Activated naive CD8-positive, alpha-beta T cell treated with anti-CD3 and anti-CD28 coated beads, Interleukin-2, amount 50 U/mL, for 24 hours (primary cell): Measurements from ENCODE around the gene TCF23.
"Not testable (repeated sequence)": the region's sequence is repeated elsewhere in the genome, so short reads cannot be mapped to it uniquely, and the experiment has no call there.

Experiments used
- ATAC-seq: fragments of 150-1000 bp; cut with Tn5 transposase; one replicate; pipeline ENCODE4 v1.10.0; 2021
- DNase-seq: peaks from one replicate; pipeline ENCODE4 v3.0.0; 2021
- H3K27ac Mint-ChIP-seq: one replicate; pipeline ENCODE4 v1.8.0; 2021; ENCODE audit warnings: mild to moderate bottlenecking, mixed read lengths
- H3K27me3 Mint-ChIP-seq: one replicate; pipeline ENCODE4 v1.8.0; 2021; ENCODE audit warnings: mixed read lengths
- H3K36me3 Mint-ChIP-seq: one replicate; pipeline ENCODE4 v1.8.0; 2021; ENCODE audit warnings: low read depth, mixed read lengths
- H3K4me1 Mint-ChIP-seq: one replicate; pipeline ENCODE4 v1.8.0; 2021; ENCODE audit warnings: mixed read lengths
- H3K4me3 Mint-ChIP-seq: one replicate; pipeline ENCODE4 v1.8.0; 2021; ENCODE audit warnings: mild to moderate bottlenecking, moderate library complexity, mixed read lengths
- H3K9me3 Mint-ChIP-seq: one replicate; pipeline ENCODE4 v1.8.0; 2021; ENCODE audit warnings: mixed read lengths

The TCF23 gene

GRCh38 chr2:27148801-27149439 is at the start of gene TCF23:
TCF23 (plus strand) TSS chr2:27149004; CDS start chr2:27149134, 130 bp downstream.
- ATAC-seq: no peak
- no peaks in the 10 kb centered on the region for H3K9me3 Mint-ChIP-seq
- peaks cover 9% of the 10 kb centered on the region for H3K27me3 Mint-ChIP-seq
- H3K4me1 Mint-ChIP-seq: peaks cover 2% of the 10 kb centered on the region
- no peak within 1 kb of the TSS for H3K4me3 Mint-ChIP-seq
- H3K36me3 Mint-ChIP-seq: no peaks in the 10 kb centered on the region
- no peak for DNase-seq
- no peak within 1 kb of the TSS for H3K27ac Mint-ChIP-seq

GRCh38 chr2:27099334-27099955 is 49.4 kb upstream of the TCF23 start:
- Mint-ChIP-seq H3K9me3 (no peaks in the 10 kb centered on the region), H3K27me3 (peaks cover 2% of the 10 kb centered on the region), H3K36me3 (no peaks in the 10 kb centered on the region), H3K4me1 (peaks cover 10% of the 10 kb centered on the region), H3K4me3 (no peak overlapping the region), H3K27ac (no peak overlapping the region)
- no peak for DNase-seq
- ATAC-seq: no peak

- no peaks in the 10 kb centered on the region for H3K36me3 Mint-ChIP-seq
- DNase-seq (no peak), ATAC-seq (no peak)
- H3K4me3 Mint-ChIP-seq: no peak overlapping the region
- H3K27ac Mint-ChIP-seq: no peak overlapping the region
- peaks cover 10% of the 10 kb centered on the region for H3K4me1 Mint-ChIP-seq
- no peaks in the 10 kb centered on the region for H3K9me3 Mint-ChIP-seq
- H3K27me3 Mint-ChIP-seq: peaks cover 2% of the 10 kb centered on the region
Observed at GRCh38 chr2:27100036-27100435, 48.8 kb upstream of the TCF23 start.

GRCh38 chr2:27102329-27102728 is 46.5 kb upstream of the TCF23 start:
- ATAC-seq: no peak

GRCh38 chr2:27105981-27106380 is 42.8 kb upstream of the TCF23 start:
- ATAC-seq (no peak), DNase-seq (no peak)
- H3K4me1 Mint-ChIP-seq: no peaks in the 10 kb centered on the region
- no peaks in the 10 kb centered on the region for H3K36me3 Mint-ChIP-seq
- peaks cover 6% of the 10 kb centered on the region for H3K27me3 Mint-ChIP-seq
- no peak overlapping the region for H3K27ac Mint-ChIP-seq
- H3K4me3 Mint-ChIP-seq: no peak overlapping the region
- H3K9me3 Mint-ChIP-seq: no peaks in the 10 kb centered on the region

More at GRCh38 chr2:27102329-27102728, 46.5 kb upstream of the TCF23 start:
- Mint-ChIP-seq H3K27me3 (peaks cover 4% of the 10 kb centered on the region), H3K4me3 (no peak overlapping the region), H3K4me1 (no peaks in the 10 kb centered on the region), H3K27ac (no peak overlapping the region), H3K9me3 (no peaks in the 10 kb centered on the region), H3K36me3 (no peaks in the 10 kb centered on the region)
- no peak for DNase-seq

GRCh38 chr2:27108221-27108620 is 40.6 kb upstream of the TCF23 start:
- Mint-ChIP-seq H3K4me3 (no peak overlapping the region), H3K9me3 (no peaks in the 10 kb centered on the region), H3K36me3 (no peaks in the 10 kb centered on the region), H3K4me1 (no peaks in the 10 kb centered on the region), H3K27ac (no peak overlapping the region), H3K27me3 (peaks cover 6% of the 10 kb centered on the region)
- no peak for ATAC-seq
- DNase-seq: no peak

- H3K27ac Mint-ChIP-seq: no peak overlapping the region
- no peaks in the 10 kb centered on the region for H3K9me3 Mint-ChIP-seq
- H3K36me3 Mint-ChIP-seq: no peaks in the 10 kb centered on the region
- H3K27me3 Mint-ChIP-seq: peaks cover 4% of the 10 kb centered on the region
- no peaks in the 10 kb centered on the region for H3K4me1 Mint-ChIP-seq
- no peak for ATAC-seq
- DNase-seq: no peak
- H3K4me3 Mint-ChIP-seq: no peak overlapping the region
Observed at GRCh38 chr2:27109083-27109482, 39.7 kb upstream of the TCF23 start.

- H3K36me3 Mint-ChIP-seq, ATAC-seq, H3K9me3 Mint-ChIP-seq, H3K27me3 Mint-ChIP-seq, H3K4me1 Mint-ChIP-seq, DNase-seq, H3K4me3 Mint-ChIP-seq, H3K27ac Mint-ChIP-seq: not testable (repeated sequence)
Observed at GRCh38 chr2:27110603-27111352, 38.0 kb upstream of the TCF23 start.

- not testable (repeated sequence) for H3K4me1 Mint-ChIP-seq
Observed at GRCh38 chr2:27111392-27112078, 37.3 kb upstream of the TCF23 start.

GRCh38 chr2:27115519-27115918 is 33.3 kb upstream of the TCF23 start:
- DNase-seq (no peak), ATAC-seq (no peak)
- H3K9me3 Mint-ChIP-seq: no peaks in the 10 kb centered on the region
- peaks cover 27% of the 10 kb centered on the region for H3K27me3 Mint-ChIP-seq
- peaks cover 12% of the 10 kb centered on the region for H3K4me1 Mint-ChIP-seq
- no peaks in the 10 kb centered on the region for H3K36me3 Mint-ChIP-seq
- no peak overlapping the region for H3K4me3 Mint-ChIP-seq
- H3K27ac Mint-ChIP-seq: no peak overlapping the region

More at GRCh38 chr2:27111392-27112078, 37.3 kb upstream of the TCF23 start:
- DNase-seq, H3K9me3 Mint-ChIP-seq, H3K4me3 Mint-ChIP-seq, ATAC-seq, H3K27me3 Mint-ChIP-seq, H3K36me3 Mint-ChIP-seq, H3K27ac Mint-ChIP-seq: not testable (repeated sequence)

GRCh38 chr2:27117995-27118524 is 30.7 kb upstream of the TCF23 start:
- peak overlapping the region; percentile 57 for H3K4me3 Mint-ChIP-seq
- no peak for ATAC-seq

GRCh38 chr2:27118525-27119329 is 30.1 kb upstream of the TCF23 start, which contains the start of gene CGREF1:
CGREF1 (minus strand) TSS chr2:27119128; CDS start chr2:27104366, 14,762 bp downstream.
- ATAC-seq: no peak
- Mint-ChIP-seq H3K4me1 (peaks cover 18% of the 10 kb centered on the region), H3K27ac (peak within 1 kb of the TSS; percentile 71), H3K36me3 (no peaks in the 10 kb centered on the region), H3K9me3 (no peaks in the 10 kb centered on the region), H3K4me3 (peak within 1 kb of the TSS; percentile 72), H3K27me3 (peaks cover 40% of the 10 kb centered on the region)
- peak; percentile 20 for DNase-seq

More at GRCh38 chr2:27117995-27118524, 30.7 kb upstream of the TCF23 start:
- Mint-ChIP-seq H3K27me3 (peaks cover 40% of the 10 kb centered on the region), H3K27ac (no peak overlapping the region), H3K4me1 (peaks cover 14% of the 10 kb centered on the region), H3K9me3 (no peaks in the 10 kb centered on the region), H3K36me3 (no peaks in the 10 kb centered on the region)
- no peak for DNase-seq

- peaks cover 40% of the 10 kb centered on the region for H3K27me3 Mint-ChIP-seq
- not testable (repeated sequence) for H3K36me3 Mint-ChIP-seq, DNase-seq, H3K9me3 Mint-ChIP-seq, ATAC-seq
- peak overlapping the region; percentile 71 for H3K27ac Mint-ChIP-seq
- peak overlapping the region; percentile 72 for H3K4me3 Mint-ChIP-seq
- peaks cover 18% of the 10 kb centered on the region for H3K4me1 Mint-ChIP-seq
Observed at GRCh38 chr2:27119330-27119670, 29.5 kb upstream of the TCF23 start.

GRCh38 chr2:27121906-27122305 is 26.9 kb upstream of the TCF23 start:
- Mint-ChIP-seq H3K4me1 (peaks cover 18% of the 10 kb centered on the region), H3K27ac (no peak overlapping the region), H3K27me3 (peaks cover 38% of the 10 kb centered on the region), H3K36me3 (no peaks in the 10 kb centered on the region), H3K9me3 (no peaks in the 10 kb centered on the region), H3K4me3 (no peak overlapping the region)
- DNase-seq: no peak
- ATAC-seq: no peak
